ENCODE measurements around the gene IL4.
A peak's percentile ranks its signal among the peaks of the same experiment; 100 is the strongest.
"Not testable (repeated sequence)": the region's sequence is repeated elsewhere in the genome, so short reads cannot be mapped to it uniquely, and the experiment has no call there.

The IL4 gene

DNA sequence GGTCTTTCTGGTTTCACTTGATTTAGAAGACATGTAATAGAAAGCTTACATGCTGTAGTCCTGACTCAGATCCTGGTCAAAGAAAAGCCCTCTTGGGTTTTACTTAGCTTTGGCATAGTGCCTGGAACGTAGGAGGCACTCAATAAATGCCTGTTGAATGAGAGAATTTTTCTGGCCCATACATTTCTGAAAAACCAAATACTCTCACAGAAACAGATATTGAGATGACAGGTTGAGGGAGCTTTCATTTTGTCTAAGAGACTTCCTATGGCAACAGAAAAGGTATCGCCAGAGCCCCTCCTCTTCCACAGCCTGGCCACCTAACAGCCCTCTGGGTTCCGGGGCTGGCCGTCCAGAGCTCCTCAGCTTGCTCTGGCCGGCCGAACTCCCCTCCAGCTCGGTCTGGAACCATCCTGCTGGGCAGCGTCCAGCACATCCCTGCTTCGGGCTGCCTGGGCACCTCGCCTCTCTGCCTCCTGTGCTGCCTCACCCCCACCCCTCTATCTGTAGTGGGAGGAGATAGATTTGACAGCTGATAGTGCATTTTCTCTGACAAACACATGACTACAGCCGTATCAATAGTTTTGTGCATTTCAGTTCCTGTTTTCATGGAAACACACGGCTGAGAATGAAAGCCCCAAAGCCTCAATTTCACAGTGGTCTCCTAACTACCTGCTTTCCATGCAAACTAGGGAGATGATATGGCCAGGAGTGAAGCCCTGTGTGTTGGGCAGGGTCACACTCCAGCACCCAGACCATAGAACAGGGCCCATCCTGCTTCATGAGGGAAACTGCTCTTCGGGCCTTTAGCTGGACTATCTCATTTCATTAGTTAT, 1.1 kb downstream of the IL4 start:
- no peak for DNase-seq

DNA sequence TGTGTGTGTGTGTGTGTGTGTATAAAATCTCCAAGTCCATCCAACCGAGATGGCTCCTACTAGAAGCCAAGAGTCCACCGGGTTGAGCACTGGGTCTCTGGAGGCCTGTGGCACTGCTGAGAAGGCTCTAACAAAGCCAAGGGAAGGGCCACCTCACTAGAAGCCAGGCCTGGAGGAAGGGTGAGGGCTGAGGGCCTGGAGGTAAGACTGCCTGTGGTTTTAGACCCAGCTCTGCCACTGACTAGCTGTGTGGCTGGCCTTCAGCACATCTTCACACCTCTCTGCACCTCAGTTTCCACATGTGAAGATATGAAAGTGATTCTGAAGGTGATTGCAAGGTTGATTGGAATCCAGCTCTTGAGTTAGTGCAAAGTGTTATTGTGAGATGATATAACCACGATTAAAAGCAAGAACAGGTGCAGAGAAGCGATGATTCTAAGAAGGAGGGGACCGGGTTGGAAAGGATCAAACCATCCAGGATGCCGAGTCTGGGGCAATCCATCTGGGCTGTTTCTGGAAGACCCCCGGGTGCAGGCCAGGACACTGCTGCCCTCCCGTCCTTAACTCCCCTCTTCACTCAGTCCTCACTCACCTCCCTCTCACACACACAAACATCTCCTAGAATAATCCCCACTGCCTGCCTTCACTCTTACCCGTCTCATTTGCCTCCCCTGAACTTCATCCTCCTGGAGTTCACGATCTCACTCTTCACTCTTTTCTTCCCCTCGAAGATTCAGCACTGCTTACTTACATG, 2.3 kb downstream of the IL4 start:
- no peak for DNase-seq

DNA sequence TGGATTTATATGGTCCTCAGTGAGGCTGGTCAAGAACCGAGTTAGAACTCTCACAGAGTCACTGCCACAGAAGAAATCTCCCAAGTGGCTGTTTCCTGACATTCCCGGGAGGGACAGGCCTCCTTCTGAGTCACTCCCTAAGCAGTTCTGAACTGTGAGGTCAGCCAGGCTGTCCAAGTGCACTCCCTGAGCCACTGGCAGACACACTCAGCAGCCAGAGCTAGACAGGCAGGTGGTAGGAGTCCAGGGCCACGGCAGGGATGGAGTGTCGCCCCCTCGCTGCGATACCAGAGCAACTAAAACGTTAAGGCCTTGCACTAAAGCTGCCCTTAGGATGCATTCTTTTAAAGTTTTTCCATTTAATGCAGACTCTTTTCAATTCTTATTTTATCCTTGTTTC, 3.4 kb downstream of the IL4 start:
- no peak for DNase-seq

GRCh38 chr5:132677682-132678400, 4.1 kb downstream of the IL4 start:
- no peak for DNase-seq

- no peak for DNase-seq
Observed at GRCh38 chr5:132678735-132679134, 4.9 kb downstream of the IL4 start.

GRCh38 chr5:132679166-132679565, 5.4 kb downstream of the IL4 start:
- no peak for DNase-seq

DNA sequence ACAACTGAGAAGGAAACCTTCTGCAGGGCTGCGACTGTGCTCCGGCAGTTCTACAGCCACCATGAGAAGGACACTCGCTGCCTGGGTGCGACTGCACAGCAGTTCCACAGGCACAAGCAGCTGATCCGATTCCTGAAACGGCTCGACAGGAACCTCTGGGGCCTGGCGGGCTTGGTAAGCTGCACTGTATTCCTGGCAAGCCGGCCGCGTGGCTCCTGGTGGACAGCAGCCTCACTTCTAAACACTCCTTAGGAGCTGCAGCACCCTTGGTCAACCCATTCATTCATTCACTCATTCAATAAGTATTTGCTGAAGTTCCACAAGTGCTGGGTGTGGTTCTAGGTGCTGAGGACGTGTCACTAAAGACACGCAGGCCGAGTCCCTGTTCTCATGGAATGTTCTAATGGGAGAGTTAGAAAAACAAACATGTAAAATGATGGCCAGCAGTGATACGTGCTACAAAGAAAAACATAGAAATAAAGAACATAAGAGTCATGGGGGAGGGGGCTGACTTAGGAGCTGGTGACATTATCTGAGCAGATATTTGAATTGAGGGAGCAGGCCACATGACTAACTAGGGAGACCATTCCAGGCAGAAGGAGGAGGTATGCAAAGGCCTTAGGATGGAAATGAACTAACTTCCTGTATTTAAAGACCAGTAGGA, 6.1 kb downstream of the IL4 start:
- DNase-seq, result no peak

DNA sequence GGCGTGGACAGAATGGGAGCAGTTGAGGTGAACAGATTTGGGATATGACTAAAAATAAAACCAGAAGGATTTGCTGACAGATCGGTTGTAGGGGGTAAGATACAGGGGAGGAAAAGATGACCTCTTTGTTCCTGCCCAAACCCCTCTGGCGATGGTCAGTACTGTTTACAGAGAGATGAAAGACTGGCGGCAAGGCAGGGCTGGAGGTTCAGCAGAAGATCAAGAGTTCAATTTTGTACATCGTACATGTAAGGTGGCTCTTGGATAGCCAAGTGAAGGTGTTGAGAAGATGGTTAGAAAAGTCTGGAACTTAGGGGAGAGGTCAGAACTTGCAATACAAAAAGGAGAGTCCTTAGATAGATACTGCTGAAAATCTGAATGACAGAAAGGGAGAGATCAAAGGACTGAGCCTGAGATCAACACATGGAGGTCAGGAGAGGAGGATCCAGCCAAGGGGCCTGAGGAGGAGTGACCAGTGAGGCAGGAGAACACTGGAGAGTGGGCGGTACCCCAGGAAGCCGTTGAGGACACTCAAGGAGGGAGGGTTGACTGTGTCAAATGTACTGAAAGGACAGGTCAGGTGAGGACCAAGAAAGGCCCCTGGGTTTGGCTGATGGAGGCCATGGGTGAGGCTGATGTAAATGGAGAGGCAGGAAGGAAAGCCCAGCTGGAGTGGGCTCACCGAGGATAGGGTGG, 7.1 kb downstream of the IL4 start:
- no peak for DNase-seq

- no peak for DNase-seq
Observed at GRCh38 chr5:132681476-132681831, 7.7 kb downstream of the IL4 start.

GRCh38 chr5:132681983-132682382, 8.2 kb downstream of the IL4 start:
- DNase-seq, result no peak

DNA sequence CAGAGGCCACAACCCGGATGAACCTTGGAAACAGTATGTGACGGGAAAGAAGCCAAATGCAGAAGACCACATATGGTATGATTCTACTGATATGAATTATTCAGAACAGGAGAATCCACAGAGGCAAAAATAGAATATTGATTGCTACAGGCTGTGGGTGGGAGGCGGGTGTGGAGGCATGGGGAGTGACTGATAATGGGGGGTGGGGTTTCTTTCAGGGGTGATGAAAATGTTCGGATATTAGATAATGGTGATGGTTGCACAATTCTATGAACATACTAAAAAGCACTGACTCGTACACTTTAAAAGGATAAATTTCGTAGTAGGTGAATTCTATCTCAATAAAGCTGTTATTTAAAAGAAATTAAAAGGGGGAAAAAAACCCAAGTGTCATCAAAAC, 10.7 kb downstream of the IL4 start:
- DNase-seq, result no peak

DNA sequence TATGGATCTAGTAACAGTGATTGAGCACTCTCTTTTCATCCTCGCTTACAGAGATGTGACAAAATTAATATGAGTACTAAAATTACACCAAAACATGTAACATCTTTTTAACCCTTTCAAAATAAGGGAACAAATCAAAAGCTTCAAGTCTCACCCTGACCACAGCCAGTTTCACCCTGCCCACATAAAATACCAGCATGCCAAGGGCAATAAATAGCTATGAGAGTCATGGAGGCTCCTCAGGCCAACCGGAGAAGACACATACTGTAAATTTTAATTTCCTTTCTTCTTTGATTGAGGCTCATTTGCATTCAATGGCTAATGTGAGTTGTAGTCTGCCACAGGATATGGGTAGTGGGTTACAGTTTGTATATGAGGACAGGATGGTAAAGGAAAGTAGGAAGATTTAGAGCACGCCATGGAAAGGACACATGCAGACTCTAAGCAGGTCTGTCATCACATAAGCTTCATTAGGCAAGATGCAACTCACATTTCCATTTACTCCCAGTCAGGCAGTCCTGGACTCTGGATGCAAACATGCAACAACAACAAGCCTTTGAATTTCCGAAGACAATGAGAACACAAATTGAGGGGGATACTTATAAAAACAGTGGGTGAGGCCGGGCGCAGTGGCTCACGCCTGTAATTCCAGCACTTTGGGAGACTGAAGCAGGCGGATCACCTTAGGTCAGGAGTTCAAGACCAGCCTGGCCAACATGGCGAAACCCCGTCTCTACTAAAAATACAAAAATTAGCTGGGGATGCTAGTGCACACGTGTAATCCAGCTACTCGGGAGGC, 11.3 kb downstream of the IL4 start:
- DNase-seq, result no peak

- no peak for DNase-seq
Observed at GRCh38 chr5:132686193-132686592, 12.4 kb downstream of the IL4 start.

GRCh38 chr5:132687995-132688394, 14.2 kb downstream of the IL4 start:
- DNase-seq, result peak in 1 of 2 donors; percentile 15

DNA sequence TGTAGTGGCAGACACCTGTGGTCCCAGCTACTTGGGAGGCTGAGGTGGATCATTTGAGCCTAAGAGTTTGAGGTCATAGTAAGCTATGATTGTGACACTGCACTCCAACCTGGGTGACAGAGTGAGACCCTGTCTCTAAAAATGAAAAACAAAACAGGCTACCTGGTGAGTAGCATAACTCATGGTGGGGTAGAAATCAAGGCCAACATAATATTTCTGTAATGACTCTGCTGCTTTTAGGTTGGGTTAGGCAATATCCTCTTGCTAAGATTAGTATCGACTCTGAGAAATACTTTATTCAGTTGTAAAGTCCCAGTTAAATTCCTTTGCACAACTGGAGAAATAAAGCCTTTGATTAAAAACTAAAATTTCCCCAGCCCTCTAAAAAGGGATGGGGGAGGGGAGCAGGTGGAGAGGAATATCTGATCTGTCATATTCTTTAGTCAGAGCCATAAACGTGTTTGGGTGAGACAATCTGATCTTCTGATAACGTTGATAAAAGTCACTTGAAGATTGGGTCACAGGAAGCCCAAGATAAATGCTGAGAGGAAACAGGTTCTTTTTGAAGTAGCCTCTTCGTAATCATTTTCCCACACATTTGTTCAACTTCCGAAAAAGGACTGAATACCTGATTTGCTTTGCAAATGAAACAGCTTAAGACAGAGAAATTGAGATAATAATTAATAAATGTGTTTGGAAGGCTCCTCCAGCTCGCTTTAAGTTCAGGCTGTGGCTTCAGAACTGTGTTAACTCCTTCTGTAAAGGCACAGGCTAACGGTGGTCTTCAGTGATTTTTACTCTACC, 14.9 kb downstream of the IL4 start:
- peak; percentile 29 to 37 for DNase-seq

- DNase-seq, result no peak
Observed at GRCh38 chr5:132689513-132689912, 15.7 kb downstream of the IL4 start.

DNA sequence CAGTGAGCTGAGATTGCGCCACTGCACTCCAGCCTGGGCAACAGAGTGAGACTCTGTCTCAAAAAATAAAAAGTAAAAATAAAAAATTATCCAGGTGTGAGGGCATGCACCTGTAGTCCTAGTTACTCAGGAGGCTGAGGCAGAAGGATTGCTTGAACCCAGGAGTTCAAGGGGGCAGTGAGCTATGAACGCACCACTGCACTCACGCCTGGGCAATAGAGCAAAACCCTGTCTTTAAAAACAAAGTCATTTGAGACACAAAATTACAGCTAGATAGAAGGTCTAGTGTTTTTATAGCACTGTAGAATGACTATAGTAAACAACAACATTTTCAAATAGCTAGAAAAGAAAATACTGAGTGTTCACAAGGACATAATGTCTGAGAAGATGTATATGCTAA, 16.4 kb downstream of the IL4 start:
- DNase-seq, result no peak

- not testable (repeated sequence) for DNase-seq
Observed at GRCh38 chr5:132691755-132692631, 18.2 kb downstream of the IL4 start.

DNA sequence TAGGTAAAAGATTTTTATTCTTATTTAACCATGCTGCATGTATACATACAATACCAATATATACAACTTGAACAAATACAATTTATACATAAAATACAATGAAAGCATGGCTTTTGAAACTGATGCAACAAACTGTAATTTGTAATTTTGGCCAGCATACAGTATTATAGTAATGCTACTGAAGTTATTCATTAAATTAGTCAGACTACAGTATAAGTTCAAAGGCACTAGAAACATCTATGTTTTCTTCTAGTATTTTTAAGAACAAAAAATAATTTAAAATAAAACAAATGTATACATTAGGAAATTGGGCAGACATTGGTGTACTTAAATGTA, 18.8 kb downstream of the IL4 start:
- DNase-seq, result no peak

DNA sequence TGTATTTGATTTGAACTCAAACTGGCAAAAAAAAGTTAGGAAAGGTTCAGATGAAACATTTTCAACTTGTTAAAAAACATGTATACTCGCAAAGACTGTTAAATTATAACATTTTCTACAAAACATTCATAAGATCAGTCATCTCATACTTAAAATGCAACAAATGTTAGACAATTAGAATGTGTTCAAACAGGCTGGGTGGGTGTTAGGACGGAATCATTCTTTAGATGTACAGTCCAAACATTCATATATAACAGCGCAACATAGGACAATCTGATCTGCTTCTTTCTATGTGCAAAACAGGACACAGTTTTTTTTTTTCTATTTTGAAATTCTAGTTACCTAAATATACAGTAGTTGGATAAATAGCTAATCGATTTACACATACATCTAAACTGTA, 22.2 kb downstream of the IL4 start:
- DNase-seq, result no peak
